ENCODE data around the gene P2RY6. TPM values are rescaled to one million over a fixed set of nuclear protein-coding genes. Genes with fewer than 3 reads are reported as not detected.
"Not testable (repeated sequence)": the region's sequence is repeated elsewhere in the genome, so short reads cannot be mapped to it uniquely, and the experiment has no call there.

Gene P2RY6
- total RNA-seq, 2 experiments from 2014 or later: not detected

DNA sequence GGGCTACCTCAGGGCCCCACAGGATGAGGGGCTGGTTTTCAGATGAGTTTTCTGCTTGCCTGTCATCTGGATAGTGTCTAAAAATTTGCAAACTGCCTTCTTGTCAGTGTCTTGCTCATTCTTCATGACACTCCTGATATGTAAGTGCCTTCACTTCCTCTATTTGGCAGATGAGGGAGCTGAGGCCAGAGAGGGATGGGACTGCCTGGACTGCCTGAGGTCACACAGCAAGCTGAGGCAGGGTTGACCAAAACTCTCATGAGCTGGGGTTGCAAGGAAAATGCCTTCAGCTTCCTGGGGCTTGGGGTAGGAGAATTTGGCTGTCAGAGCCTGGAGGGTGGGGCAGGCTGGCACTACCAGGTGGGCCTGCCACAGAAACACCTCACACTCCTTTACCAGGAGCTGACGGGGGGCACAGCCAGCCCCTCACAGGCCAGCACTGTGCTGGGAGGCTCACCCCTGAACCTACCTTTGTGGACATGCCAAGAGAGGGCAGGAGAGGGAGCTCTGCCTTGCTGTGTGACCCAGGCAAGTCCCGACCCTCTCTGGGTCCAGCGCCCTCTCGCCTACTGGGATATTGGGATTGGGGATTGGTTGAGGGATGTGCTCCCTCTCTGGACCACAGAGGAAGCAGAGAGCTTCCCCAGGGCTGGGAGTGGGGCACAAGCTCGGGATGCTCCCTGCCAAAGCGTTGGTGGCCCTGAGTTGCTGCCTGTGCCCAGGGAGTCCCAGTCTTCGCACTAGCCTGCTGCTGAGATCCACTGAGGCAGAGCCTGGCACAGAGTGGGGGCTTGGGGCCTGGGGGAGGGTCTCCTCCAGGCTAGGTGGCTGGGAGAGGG, 1.9 kb upstream of the P2RY6 start:
- H3K79me2 ChIP-seq (ENCODE audit: insufficient read depth, low read depth, low read length): no peaks in the 10 kb centered on the region
- H3K9me2 ChIP-seq (ENCODE audit: insufficient read depth, low read length): no peaks in the 10 kb centered on the region
- no peaks in the 10 kb centered on the region for H3K9me3 ChIP-seq (ENCODE audit: low read length)
- CTCF ChIA-PET (ENCODE audit: unreplicated experiment): interaction anchor here (1.2 kb wide), 1 partner anchor 21 kb away, joined by 6 read pairs; no protein-coding TSS in a partner anchor
- H2AFZ ChIP-seq (ENCODE audit: low read length): no peak overlapping the region
- H4K20me1 ChIP-seq (ENCODE audit: insufficient read depth, low read length): no peaks in the 10 kb centered on the region
- no TSS peak for BruUV-seq (replicated peaks)
- POLR2A ChIA-PET: no interaction called here
- no peak overlapping the region for H3K27ac ChIP-seq (ENCODE audit: low read depth, low read length, poor library complexity, severe bottlenecking)
- TF ChIP-seq, protein P1, sequence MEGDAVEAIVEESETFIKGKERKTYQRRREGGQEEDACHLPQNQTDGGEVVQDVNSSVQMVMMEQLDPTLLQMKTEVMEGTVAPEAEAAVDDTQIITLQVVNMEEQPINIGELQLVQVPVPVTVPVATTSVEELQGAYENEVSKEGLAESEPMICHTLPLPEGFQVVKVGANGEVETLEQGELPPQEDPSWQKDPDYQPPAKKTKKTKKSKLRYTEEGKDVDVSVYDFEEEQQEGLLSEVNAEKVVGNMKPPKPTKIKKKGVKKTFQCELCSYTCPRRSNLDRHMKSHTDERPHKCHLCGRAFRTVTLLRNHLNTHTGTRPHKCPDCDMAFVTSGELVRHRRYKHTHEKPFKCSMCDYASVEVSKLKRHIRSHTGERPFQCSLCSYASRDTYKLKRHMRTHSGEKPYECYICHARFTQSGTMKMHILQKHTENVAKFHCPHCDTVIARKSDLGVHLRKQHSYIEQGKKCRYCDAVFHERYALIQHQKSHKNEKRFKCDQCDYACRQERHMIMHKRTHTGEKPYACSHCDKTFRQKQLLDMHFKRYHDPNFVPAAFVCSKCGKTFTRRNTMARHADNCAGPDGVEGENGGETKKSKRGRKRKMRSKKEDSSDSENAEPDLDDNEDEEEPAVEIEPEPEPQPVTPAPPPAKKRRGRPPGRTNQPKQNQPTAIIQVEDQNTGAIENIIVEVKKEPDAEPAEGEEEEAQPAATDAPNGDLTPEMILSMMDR (conservative IDR thresholded peaks at IDR 0.05; ENCODE audit: low read length): no peak
- TF ChIP-seq EZH2phosphoT487 (IDR thresholded peaks at IDR 0.05; ENCODE audit: borderline replicate concordance, low read depth, low read length): no peak
- H3K4me1 ChIP-seq (ENCODE audit: insufficient read depth, low read length, poor library complexity, severe bottlenecking): peaks cover 26% of the 10 kb centered on the region
- no peaks in the 10 kb centered on the region for H3K36me3 ChIP-seq (ENCODE audit: insufficient read depth, low read length)
- intact Hi-C loops (cut with micrococcal nuclease; ENCODE audit: unreplicated experiment): no loop called here
- peak; percentile 44 for DNase-seq (ENCODE audit: low spot score)
- H3K4me2 ChIP-seq (ENCODE audit: low read length): no peak overlapping the region
- H3K4me3 ChIP-seq (ENCODE audit: low read depth, low read length, poor library complexity, severe bottlenecking): no peak overlapping the region

DNA sequence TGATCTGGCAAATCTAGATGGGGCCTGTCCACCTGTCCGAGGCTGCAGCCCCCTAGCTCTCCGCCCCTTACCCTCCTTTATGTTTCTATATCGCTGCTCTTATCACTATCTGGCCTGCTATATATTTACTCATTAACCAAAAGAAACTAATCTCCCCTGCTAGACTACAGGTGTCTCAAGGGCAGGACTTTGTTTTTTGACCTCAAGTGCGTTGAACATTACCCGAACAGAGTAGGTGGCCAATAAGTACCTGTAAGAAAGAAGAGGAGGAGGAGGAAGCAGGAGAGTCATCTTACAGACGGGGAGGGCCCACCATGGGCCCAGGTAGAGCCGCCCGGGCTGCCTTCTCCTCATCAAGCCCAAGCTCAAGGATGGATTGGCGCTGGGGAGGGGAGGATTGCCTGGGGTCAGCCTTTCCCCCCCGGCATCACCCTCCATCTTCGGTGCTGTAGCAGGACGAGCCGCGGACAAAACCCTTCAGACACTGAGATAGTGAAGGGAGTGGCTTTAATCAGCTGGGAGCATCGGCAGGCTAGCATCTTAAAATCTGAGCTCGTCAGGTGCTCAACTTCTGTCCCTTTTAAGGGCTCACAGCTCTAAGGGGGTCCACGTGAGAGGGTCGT, 1.2 kb upstream of the P2RY6 start:
- CTCF ChIA-PET (ENCODE audit: unreplicated experiment): interaction anchor here (1.2 kb wide), 1 partner anchor 20 kb away, joined by 6 read pairs; no protein-coding TSS in a partner anchor
- Histone ChIP-seq H4K20me1 (ENCODE audit: insufficient read depth, low read length) (no peaks in the 10 kb centered on the region), H3K4me3 (ENCODE audit: low read depth, low read length, poor library complexity, severe bottlenecking) (no peak overlapping the region), H3K4me1 (ENCODE audit: insufficient read depth, low read length, poor library complexity, severe bottlenecking) (peaks cover 26% of the 10 kb centered on the region), H3K9me2 (ENCODE audit: insufficient read depth, low read length) (no peaks in the 10 kb centered on the region), H3K9me3 (ENCODE audit: low read length) (no peaks in the 10 kb centered on the region), H3K4me2 (ENCODE audit: low read length) (peak overlapping the region; percentile 27), H3K79me2 (ENCODE audit: insufficient read depth, low read depth, low read length) (no peaks in the 10 kb centered on the region), H3K36me3 (ENCODE audit: insufficient read depth, low read length) (no peaks in the 10 kb centered on the region), H3K27ac (ENCODE audit: low read depth, low read length, poor library complexity, severe bottlenecking) (no peak overlapping the region), H2AFZ (ENCODE audit: low read length) (no peak overlapping the region)
- no peak for DNase-seq (ENCODE audit: low spot score)
- POLR2A ChIA-PET: no interaction called here
- BruUV-seq (replicated peaks): no TSS peak
- TF ChIP-seq, protein P1 (conservative IDR thresholded peaks at IDR 0.05; ENCODE audit: low read length): no peak
- TF ChIP-seq EZH2phosphoT487 (IDR thresholded peaks at IDR 0.05; ENCODE audit: borderline replicate concordance, low read depth, low read length): no peak
- intact Hi-C loops (cut with micrococcal nuclease; ENCODE audit: unreplicated experiment): no loop called here

DNA sequence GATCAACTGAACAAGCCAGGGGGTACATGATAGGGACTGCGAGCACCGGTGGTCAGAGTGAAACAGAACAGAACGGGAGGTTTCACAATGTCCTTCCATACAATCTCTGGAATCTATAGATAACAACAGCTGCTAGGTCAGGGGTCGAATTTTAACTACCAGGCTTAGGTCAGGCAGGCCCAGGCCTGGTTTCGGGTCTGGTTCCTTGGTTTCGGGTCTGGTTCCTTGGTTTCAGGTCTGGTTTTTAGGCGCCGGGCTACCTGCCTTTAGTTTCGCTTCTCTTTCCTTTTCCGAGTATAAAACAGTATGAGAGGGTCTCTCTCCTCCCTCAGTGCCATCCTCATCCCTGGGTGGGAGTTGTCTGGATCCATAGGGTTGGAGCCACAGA, 666 bp upstream of the P2RY6 start:
- peaks cover 26% of the 10 kb centered on the region for H3K4me1 ChIP-seq (ENCODE audit: insufficient read depth, low read length, poor library complexity, severe bottlenecking)
- POLR2A ChIA-PET: interaction anchor here (1.7 kb wide), 1 partner anchor 10 kb away, joined by 3 read pairs; no protein-coding TSS in a partner anchor
- H3K9me3 ChIP-seq (ENCODE audit: low read length); intact Hi-C loops (cut with micrococcal nuclease; ENCODE audit: unreplicated experiment); H3K27ac ChIP-seq (ENCODE audit: low read depth, low read length, poor library complexity, severe bottlenecking); BruUV-seq (replicated peaks); H3K4me3 ChIP-seq (ENCODE audit: low read depth, low read length, poor library complexity, severe bottlenecking); CTCF ChIA-PET (ENCODE audit: unreplicated experiment); H4K20me1 ChIP-seq (ENCODE audit: insufficient read depth, low read length); H3K9me2 ChIP-seq (ENCODE audit: insufficient read depth, low read length); H3K36me3 ChIP-seq (ENCODE audit: insufficient read depth, low read length); H3K79me2 ChIP-seq (ENCODE audit: insufficient read depth, low read depth, low read length); DNase-seq (ENCODE audit: low spot score): not testable (repeated sequence)
- H2AFZ ChIP-seq (ENCODE audit: low read length): peak overlapping the region; percentile 38; the same call in 1 of the 2 replicates
- H3K4me2 ChIP-seq (ENCODE audit: low read length): peak overlapping the region; percentile 27
